HepG2 (cell line): ENCODE data around the gene STMN1. TPM values are rescaled to one million over a fixed set of nuclear protein-coding genes. Genes with fewer than 3 reads are reported as not detected.

Experiments used
- AGO2 ChIP-seq: fragments of 200-400 bp; formaldehyde crosslinking; optimal IDR thresholded peaks from 2 replicates; pipeline ENCODE3; 2017; ENCODE audit warnings: mild to moderate bottlenecking, low read depth, low read length, moderate library complexity
- BRF2 ChIP-seq: sonication (generic); formaldehyde crosslinking; IDR thresholded peaks from 2 replicates; pipeline ENCODE4 v1.8.1; 2022; ENCODE audit warnings: mild to moderate bottlenecking, missing genetic modification reagents
- HNF1B ChIP-seq: sonication (generic); formaldehyde crosslinking; IDR thresholded peaks from 2 replicates; pipeline ENCODE4 v1.5.1; 2020; ENCODE audit warnings: mild to moderate bottlenecking, moderate library complexity, missing genetic modification reagents
- IRF1 ChIP-seq: sonication (generic); formaldehyde crosslinking; IDR thresholded peaks from 2 replicates; pipeline ENCODE4 v1.4.0; 2020; ENCODE audit warnings: low read depth, mild to moderate bottlenecking, missing genetic modification reagents
- KAT8 ChIP-seq: IDR thresholded peaks from 2 replicates; pipeline ENCODE4 v1.6.1; 2016; ENCODE audit warnings: missing genetic modification reagents, missing compliant biosample characterization
- KLF11 ChIP-seq: IDR thresholded peaks from 2 replicates; pipeline ENCODE4 v1.6.1; 2016; ENCODE audit warnings: missing compliant biosample characterization
- MAZ ChIP-seq, 2 experiments: sonication (generic) in 1 of 2; formaldehyde crosslinking in 1 of 2; IDR thresholded peaks; 2 replicates each; pipeline versions ENCODE4 v1.5.0 to v1.6.1; 2012 to 2020; ENCODE audit warnings: low read depth in 2 of 2, mild to moderate bottlenecking in 2 of 2, borderline replicate concordance in 1 of 2, improper control_type of control experiment in 1 of 2, low read length in 1 of 2, missing genetic modification reagents in 1 of 2, moderate library complexity in 1 of 2
- TEAD3 ChIP-seq: optimal IDR thresholded peaks from 2 replicates; pipeline ENCODE3; 2016; ENCODE audit warnings: borderline replicate concordance
- YY1 ChIP-seq: IDR thresholded peaks from 2 replicates; pipeline ENCODE4 v1.6.1; 2011; ENCODE audit warnings: low read length, low read depth, moderate library complexity, mild to moderate bottlenecking; ENCODE audit not compliant: insufficient read depth, insufficient replicate concordance
- ZBTB7A ChIP-seq: sonication (generic); formaldehyde crosslinking; IDR thresholded peaks from 2 replicates; pipeline ENCODE4 v1.8.0; 2022; ENCODE audit warnings: mild to moderate bottlenecking, missing genetic modification reagents
- ZC3H4 ChIP-seq: sonication (generic); formaldehyde crosslinking; IDR thresholded peaks from 2 replicates; pipeline ENCODE4 v1.4.0; 2020; ENCODE audit warnings: missing genetic modification reagents, borderline replicate concordance
- ZNF296 ChIP-seq: sonication (generic); formaldehyde crosslinking; conservative IDR thresholded peaks from 2 replicates; pipeline ENCODE4 v1.5.0; 2020; ENCODE audit warnings: mild to moderate bottlenecking, missing genetic modification reagents
- ZNF30 ChIP-seq: sonication (generic); formaldehyde crosslinking; IDR thresholded peaks from 2 replicates; pipeline ENCODE4 v1.5.0; 2020; ENCODE audit warnings: mild to moderate bottlenecking, missing genetic modification reagents
- ZNF775 ChIP-seq: sonication (generic); formaldehyde crosslinking; IDR thresholded peaks from 2 replicates; pipeline ENCODE4 v1.4.0; 2020; ENCODE audit warnings: missing genetic modification reagents, mild to moderate bottlenecking, moderate library complexity, borderline replicate concordance
- ZNF792 ChIP-seq: IDR thresholded peaks from 2 replicates; pipeline ENCODE4 v1.6.1; 2016
- polyA plus RNA-seq, 8 experiments: library from polyadenylated mRNA; depleted of rRNA in 3 of 8; stranded (reverse) in 7 of 8; unstranded in 1 of 8; fragments of >200 nt; fragmentation: Illumina TruSeq in 4 of 8; extraction: Trizol in 4 of 8; gene quantifications; 2 replicates each; pipeline versions ENCODE4 v1.2.1 to v1.2.3, GENCODE V29; 2011 to 2016; ENCODE audit warnings: low read depth in 4 of 8, missing spikeins in 1 of 8, mixed read lengths in 1 of 8; ENCODE audit not compliant: insufficient read depth in 1 of 8
- total RNA-seq, 5 experiments: library from RNA; depleted of rRNA; stranded (reverse); fragments of >200 nt; fragmentation: Illumina TruSeq; extraction: Trizol; gene quantifications; 2 replicates each; pipeline ENCODE4 v1.2.3, GENCODE V29; 2016; ENCODE audit warnings: low read depth in 1 of 5
- TF ChIP-seq, protein P1 (sequence below): sonication (generic); formaldehyde crosslinking; IDR thresholded peaks from 2 replicates; pipeline ENCODE4 v1.4.0; 2020; ENCODE audit warnings: missing genetic modification reagents, low read depth, mild to moderate bottlenecking, borderline replicate concordance
- TF ChIP-seq, protein P2 (sequence below): IDR thresholded peaks from 2 replicates; pipeline ENCODE4 v1.6.1; 2016; ENCODE audit warnings: missing compliant biosample characterization, missing genetic modification reagents, borderline replicate concordance
- TF ChIP-seq, protein P3 (sequence below): sonication (generic); formaldehyde crosslinking; IDR thresholded peaks from 2 replicates; pipeline ENCODE4 v1.8.1; 2022; ENCODE audit warnings: low read depth, mild to moderate bottlenecking, missing genetic modification reagents

STMN1 gene
- total and polyA plus RNA-seq, 2 of the 13 experiments (the other 11 are each of a cell fraction or from before 2014, with no cell fraction given) = 45.9 to 409 TPM

GRCh38 chr1:25875154-25875855, 30.9 kb downstream of the STMN1 start, which contains the start of gene PAQR7 (continued):
- TF ChIP-seq ZNF792 (CRISPR knock-in tag) (peak; percentile 93), IRF1 (CRISPR knock-in tag) (peak; percentile 73; the same call in 1 of the 2 replicates), KLF11 (CRISPR knock-in tag) (no peak), MAZ (IDR thresholded peaks at IDR 0.05; ENCODE audit: borderline replicate concordance, low read depth, low read length) (peak; percentile 28; the same call in 1 of the 2 replicates), MAZ (CRISPR knock-in tag; IDR thresholded peaks at IDR 0.05; ENCODE audit: low read depth) (peak; percentile 94), ZBTB7A (CRISPR knock-in tag) (no peak), TEAD3 (CRISPR knock-in tag) (peak; percentile 42), AGO2 (peak; percentile 34), ZNF296 (CRISPR knock-in tag) (0 out of 2 replicates have a peak, but pooled peaks have one; percentile 76), ZNF30 (CRISPR knock-in tag) (0 out of 2 replicates have a peak, but pooled peaks have one; percentile 40), BRF2 (CRISPR knock-in tag) (peak; percentile 95), ZC3H4 (CRISPR knock-in tag) (no peak), ZNF775 (0 out of 2 replicates have a peak, but pooled peaks have one; percentile 58), KAT8 (CRISPR knock-in tag) (peak; percentile 55; the same call in 1 of the 2 replicates), YY1 (peak; percentile 19), HNF1B (CRISPR knock-in tag) (peak; percentile 40; the same call in 1 of the 2 replicates)
- TF ChIP-seq, protein P1, sequence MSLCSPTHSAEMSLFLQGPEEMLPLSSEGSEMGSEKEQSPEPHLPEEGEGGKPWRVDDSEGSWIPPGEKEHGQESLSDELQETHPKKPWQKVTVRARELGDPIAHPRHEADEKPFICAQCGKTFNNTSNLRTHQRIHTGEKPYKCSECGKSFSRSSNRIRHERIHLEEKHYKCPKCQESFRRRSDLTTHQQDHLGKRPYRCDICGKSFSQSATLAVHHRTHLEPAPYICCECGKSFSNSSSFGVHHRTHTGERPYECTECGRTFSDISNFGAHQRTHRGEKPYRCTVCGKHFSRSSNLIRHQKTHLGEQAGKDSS (CRISPR knock-in tag) = peak; percentile 45; the same call in 1 of the 2 replicates
- TF ChIP-seq, protein P2, sequence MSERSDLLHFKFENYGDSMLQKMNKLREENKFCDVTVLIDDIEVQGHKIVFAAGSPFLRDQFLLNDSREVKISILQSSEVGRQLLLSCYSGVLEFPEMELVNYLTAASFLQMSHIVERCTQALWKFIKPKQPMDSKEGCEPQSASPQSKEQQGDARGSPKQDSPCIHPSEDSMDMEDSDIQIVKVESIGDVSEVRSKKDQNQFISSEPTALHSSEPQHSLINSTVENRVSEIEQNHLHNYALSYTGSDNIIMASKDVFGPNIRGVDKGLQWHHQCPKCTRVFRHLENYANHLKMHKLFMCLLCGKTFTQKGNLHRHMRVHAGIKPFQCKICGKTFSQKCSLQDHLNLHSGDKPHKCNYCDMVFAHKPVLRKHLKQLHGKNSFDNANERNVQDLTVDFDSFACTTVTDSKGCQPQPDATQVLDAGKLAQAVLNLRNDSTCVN (CRISPR knock-in tag) = 0 out of 2 replicates have a peak, but pooled peaks have one; percentile 40
- TF ChIP-seq, protein P3, sequence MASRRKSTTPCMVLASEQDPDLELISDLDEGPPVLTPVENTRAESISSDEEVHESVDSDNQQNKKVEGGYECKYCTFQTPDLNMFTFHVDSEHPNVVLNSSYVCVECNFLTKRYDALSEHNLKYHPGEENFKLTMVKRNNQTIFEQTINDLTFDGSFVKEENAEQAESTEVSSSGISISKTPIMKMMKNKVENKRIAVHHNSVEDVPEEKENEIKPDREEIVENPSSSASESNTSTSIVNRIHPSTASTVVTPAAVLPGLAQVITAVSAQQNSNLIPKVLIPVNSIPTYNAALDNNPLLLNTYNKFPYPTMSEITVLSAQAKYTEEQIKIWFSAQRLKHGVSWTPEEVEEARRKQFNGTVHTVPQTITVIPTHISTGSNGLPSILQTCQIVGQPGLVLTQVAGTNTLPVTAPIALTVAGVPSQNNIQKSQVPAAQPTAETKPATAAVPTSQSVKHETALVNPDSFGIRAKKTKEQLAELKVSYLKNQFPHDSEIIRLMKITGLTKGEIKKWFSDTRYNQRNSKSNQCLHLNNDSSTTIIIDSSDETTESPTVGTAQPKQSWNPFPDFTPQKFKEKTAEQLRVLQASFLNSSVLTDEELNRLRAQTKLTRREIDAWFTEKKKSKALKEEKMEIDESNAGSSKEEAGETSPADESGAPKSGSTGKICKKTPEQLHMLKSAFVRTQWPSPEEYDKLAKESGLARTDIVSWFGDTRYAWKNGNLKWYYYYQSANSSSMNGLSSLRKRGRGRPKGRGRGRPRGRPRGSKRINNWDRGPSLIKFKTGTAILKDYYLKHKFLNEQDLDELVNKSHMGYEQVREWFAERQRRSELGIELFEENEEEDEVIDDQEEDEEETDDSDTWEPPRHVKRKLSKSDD = peak; percentile 72; the same call in 1 of the 2 replicates
